Suprapubic skin (tissue), 4 donors: Measurements from ENCODE around the gene NUDT8. TPM values are rescaled to one million over a fixed set of nuclear protein-coding genes. Genes with fewer than 3 reads are reported as not detected.

ENCODE experiments used
- DNase-seq, 2 donors: peaks; one replicate each; pipeline ENCODE4 v3.0.0-alpha.2; 2019; ENCODE audit warnings: low spot score in 2 of 2
- H3K27ac ChIP-seq: fragments of 200-600 bp; sonication (generic); one replicate; pipeline ENCODE4 v1.5.1; 2019
- H3K27me3 ChIP-seq: fragments of 200-600 bp; sonication (generic); one replicate; pipeline ENCODE4 v1.5.1; 2019
- H3K36me3 ChIP-seq: fragments of 200-600 bp; sonication (generic); one replicate; pipeline ENCODE4 v1.5.1; 2019
- H3K4me1 ChIP-seq: fragments of 200-600 bp; sonication (generic); one replicate; pipeline ENCODE4 v1.5.1; 2019
- H3K4me3 ChIP-seq: fragments of 200-600 bp; sonication (generic); one replicate; pipeline ENCODE4 v1.5.1; 2019; ENCODE audit warnings: mild to moderate bottlenecking
- H3K9me3 ChIP-seq: fragments of 200-600 bp; sonication (generic); one replicate; pipeline ENCODE4 v1.5.1; 2019
- CTCF ChIP-seq, 2 donors: fragments of 200-600 bp in 1 of 2; fragments of 450-650 bp in 1 of 2; sonication (generic) in 1 of 2; IDR thresholded peaks; one replicate each; pipeline ENCODE4 v1.5.1; 2016 to 2019; ENCODE audit warnings: antibody characterized with exemption in 2 of 2, mild to moderate bottlenecking in 1 of 2, moderate library complexity in 1 of 2
- EP300 ChIP-seq: sonication (generic); formaldehyde crosslinking; IDR thresholded peaks from one replicate; pipeline ENCODE4 v1.6.1; 2017; ENCODE audit warnings: antibody characterized with exemption
- POLR2A ChIP-seq, 2 donors: fragments of 450-650 bp; IDR thresholded peaks; one replicate each; pipeline ENCODE4 v1.6.1; 2017; ENCODE audit warnings: antibody characterized with exemption in 2 of 2, mild to moderate bottlenecking in 2 of 2, moderate library complexity in 2 of 2
- POLR2AphosphoS5 ChIP-seq, 3 donors: sonication (generic); formaldehyde crosslinking; IDR thresholded peaks; one replicate each; pipeline ENCODE4 v1.6.1; 2017; ENCODE audit warnings: antibody characterized with exemption in 3 of 3
- WGBS: methylation state at CpG from one replicate; pipeline ENCODE4 v1.1.5; 2018; 5-methylcytosine and 5-hydroxymethylcytosine counted together
- total RNA-seq, 4 donors: library from RNA; depleted of rRNA; stranded (reverse); fragments of >200 nt; gene quantifications; one replicate each; pipeline ENCODE4 v1.1.0, GENCODE V29; 2016

NUDT8 gene
- total RNA-seq, 4 donors from 2014 or later, result 33.9 to 48.8 (median 46.3) TPM

GRCh38 chr11:67644042-67644441, 14.3 kb upstream of the NUDT8 start:
- no peak for DNase-seq
- H3K9me3 ChIP-seq, result no peaks in the 10 kb centered on the region
- peaks cover 6% of the 10 kb centered on the region for H3K4me1 ChIP-seq
- H3K27me3 ChIP-seq, result peaks cover 36% of the 10 kb centered on the region
- H3K4me3 ChIP-seq, result no peak overlapping the region
- H3K36me3 ChIP-seq, result no peaks in the 10 kb centered on the region
- no peak overlapping the region for H3K27ac ChIP-seq
- 80% methylated on average over 5 of the region's 5 CpGs for WGBS
- TF ChIP-seq CTCF (IDR thresholded peaks at IDR 0.05), result no peak
- TF ChIP-seq POLR2AphosphoS5 (IDR thresholded peaks at IDR 0.05), result no peak
- no peak for TF ChIP-seq POLR2A (IDR thresholded peaks at IDR 0.05)
- no peak for TF ChIP-seq EP300

GRCh38 chr11:67642173-67643120, 12.7 kb upstream of the NUDT8 start:
- H3K27me3 ChIP-seq, result peaks cover 32% of the 10 kb centered on the region
- peaks cover 6% of the 10 kb centered on the region for H3K4me1 ChIP-seq
- WGBS, result 87% methylated on average over 12 of the region's 15 CpGs
- no peak for DNase-seq
- no peak overlapping the region for H3K27ac ChIP-seq
- TF ChIP-seq EP300 (no peak), POLR2AphosphoS5 (IDR thresholded peaks at IDR 0.05) (no peak), POLR2A (IDR thresholded peaks at IDR 0.05) (no peak), CTCF (IDR thresholded peaks at IDR 0.05) (no peak)
- H3K36me3 ChIP-seq, result no peaks in the 10 kb centered on the region
- H3K4me3 ChIP-seq, result no peak overlapping the region
- H3K9me3 ChIP-seq, result no peaks in the 10 kb centered on the region

GRCh38 chr11:67641338-67642172, 11.8 kb upstream of the NUDT8 start:
- no peak for TF ChIP-seq EP300
- TF ChIP-seq CTCF (IDR thresholded peaks at IDR 0.05), result no peak
- no peak for TF ChIP-seq POLR2AphosphoS5 (IDR thresholded peaks at IDR 0.05)
- H3K4me1 ChIP-seq, result peaks cover 6% of the 10 kb centered on the region
- no peaks in the 10 kb centered on the region for H3K9me3 ChIP-seq
- H3K4me3 ChIP-seq, result no peak overlapping the region
- 81% methylated on average over 6 of the region's 28 CpGs for WGBS
- H3K27me3 ChIP-seq, result peaks cover 27% of the 10 kb centered on the region
- no peaks in the 10 kb centered on the region for H3K36me3 ChIP-seq
- no peak overlapping the region for H3K27ac ChIP-seq
- peak in 1 of 2 donors; percentile 58 for DNase-seq

- H3K4me3 ChIP-seq, result no peak overlapping the region
- H3K4me1 ChIP-seq, result peaks cover 6% of the 10 kb centered on the region
- H3K36me3 ChIP-seq, result no peaks in the 10 kb centered on the region
- no peak for TF ChIP-seq CTCF (IDR thresholded peaks at IDR 0.05)
- no peak for TF ChIP-seq POLR2AphosphoS5 (IDR thresholded peaks at IDR 0.05)
- no peak for TF ChIP-seq EP300
- TF ChIP-seq POLR2A (IDR thresholded peaks at IDR 0.05), result no peak
- H3K27ac ChIP-seq, result no peak overlapping the region
- peaks cover 27% of the 10 kb centered on the region for H3K27me3 ChIP-seq
- 43% methylated on average over 7 of the region's 12 CpGs for WGBS
- no peaks in the 10 kb centered on the region for H3K9me3 ChIP-seq
- peak in 1 of 2 donors; percentile 54 for DNase-seq
Measured at GRCh38 chr11:67640758-67641337, 11.1 kb upstream of the NUDT8 start.
